ENCODE results near the gene CDC6. TPM values are rescaled to one million over a fixed set of nuclear protein-coding genes. Genes with fewer than 3 reads are reported as not detected.

CDC6 gene
- total RNA-seq, 1 donor from 2014 or later = 0.55 TPM

GRCh38 chr17:40317880-40318829 is 30.5 kb downstream of the CDC6 start:
- Histone ChIP-seq H3K27me3 (ENCODE audit: low read depth) (no peaks in the 10 kb centered on the region), H3K36me3 (no peaks in the 10 kb centered on the region), H3K4me1 (peaks cover 98% of the 10 kb centered on the region), H3K27ac (replicated peaks) (peak overlapping the region; percentile 90), H3K4me3 (peak overlapping the region; percentile 78), H3K9me3 (replicated peaks) (no peaks in the 10 kb centered on the region)
- no peak for TF ChIP-seq CTCF (IDR thresholded peaks at IDR 0.05; ENCODE audit: borderline replicate concordance)
- intact Hi-C loops (cut with micrococcal nuclease) = no loop called here
- DNase-seq = peak; percentile 97

GRCh38 chr17:40318830-40319391 is 31.2 kb downstream of the CDC6 start:
- H3K4me3 ChIP-seq = peak overlapping the region; percentile 78
- H3K27me3 ChIP-seq (ENCODE audit: low read depth) = no peaks in the 10 kb centered on the region
- intact Hi-C loops (cut with micrococcal nuclease) = no loop called here
- H3K36me3 ChIP-seq = no peaks in the 10 kb centered on the region
- peak; percentile 16 for DNase-seq
- H3K9me3 ChIP-seq (replicated peaks) = no peaks in the 10 kb centered on the region
- H3K4me1 ChIP-seq = peaks cover 98% of the 10 kb centered on the region
- TF ChIP-seq CTCF (IDR thresholded peaks at IDR 0.05; ENCODE audit: borderline replicate concordance) = no peak
- H3K27ac ChIP-seq (replicated peaks) = peak overlapping the region; percentile 90

GRCh38 chr17:40319651-40320540 is 32.2 kb downstream of the CDC6 start:
- Histone ChIP-seq H3K4me1 (peaks cover 98% of the 10 kb centered on the region), H3K27ac (replicated peaks) (peak overlapping the region; percentile 90), H3K27me3 (ENCODE audit: low read depth) (no peaks in the 10 kb centered on the region), H3K36me3 (no peaks in the 10 kb centered on the region), H3K4me3 (peak overlapping the region; percentile 78), H3K9me3 (replicated peaks) (no peaks in the 10 kb centered on the region)
- no peak for TF ChIP-seq CTCF (IDR thresholded peaks at IDR 0.05; ENCODE audit: borderline replicate concordance)
- DNase-seq = peak; percentile 53
- intact Hi-C loops (cut with micrococcal nuclease) = no loop called here

GRCh38 chr17:40320756-40321523 is 33.3 kb downstream of the CDC6 start:
- H3K27me3 ChIP-seq (ENCODE audit: low read depth) = no peaks in the 10 kb centered on the region
- H3K4me3 ChIP-seq = peak overlapping the region; percentile 78
- no peak for TF ChIP-seq CTCF (IDR thresholded peaks at IDR 0.05; ENCODE audit: borderline replicate concordance)
- peak; percentile 80 for DNase-seq
- peaks cover 98% of the 10 kb centered on the region for H3K4me1 ChIP-seq
- H3K9me3 ChIP-seq (replicated peaks) = no peaks in the 10 kb centered on the region
- H3K27ac ChIP-seq (replicated peaks) = peak overlapping the region; percentile 90
- intact Hi-C loops (cut with micrococcal nuclease) = no loop called here
- H3K36me3 ChIP-seq = no peaks in the 10 kb centered on the region

Measured in left ventricle myocardium inferior (tissue), 1 donor.